ENCODE data around the gene IL20RB. TPM values are rescaled to one million over a fixed set of nuclear protein-coding genes. Genes with fewer than 3 reads are reported as not detected.

Gene IL20RB
- total and polyA plus RNA-seq, 2 of the 4 experiments (the other 2 are of a cell fraction): 0.72 to 0.97 TPM

DNA sequence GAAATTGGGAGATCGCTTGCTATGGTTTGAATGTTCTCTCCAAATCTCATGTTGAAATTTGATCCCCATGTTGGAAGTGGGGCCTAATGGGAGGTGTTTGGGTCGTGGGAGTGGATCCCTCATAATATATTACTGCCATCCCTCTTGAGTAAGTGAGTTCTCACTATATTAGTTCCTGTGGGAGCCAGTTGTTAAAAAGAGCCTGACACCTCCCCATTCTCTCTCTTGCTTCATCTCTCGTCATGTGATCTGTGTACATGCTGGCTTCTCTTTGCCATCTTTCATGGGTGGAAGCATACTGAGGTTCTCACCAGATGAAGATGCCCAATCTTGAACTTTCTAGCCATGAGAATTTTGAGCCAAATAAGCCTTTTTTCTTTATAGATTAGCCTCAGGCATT lies 43.0 kb upstream of the IL20RB start:
- Histone ChIP-seq H3K9me3 (ENCODE audit: control insufficient read depth, insufficient read depth, low read length) (no peaks in the 10 kb centered on the region), H4K8ac (ENCODE audit: low read depth in 2 of 2, low read length in 2 of 2) (no peak overlapping the region), H3K18ac (ENCODE audit: low read depth, low read length) (no peak overlapping the region), H3K4me3 (ENCODE audit: insufficient read depth, low read depth, low read length) (no peak overlapping the region), H3K27me3 (ENCODE audit: control insufficient read depth, insufficient read depth, low read length) (no peaks in the 10 kb centered on the region), H4K91ac (ENCODE audit: insufficient read depth, low read depth, low read length) (no peak overlapping the region), H3K27ac (ENCODE audit: insufficient read depth, low read length) (no peak overlapping the region), H2AK5ac (ENCODE audit: low read depth, low read length) (no peak overlapping the region), H2BK20ac (ENCODE audit: low read depth, low read length) (no peak overlapping the region), H3K4ac (ENCODE audit: low read depth, low read length) (no peak overlapping the region), H2AK9ac (replicated peaks; ENCODE audit: low read depth, low read length, poor library complexity) (no peak overlapping the region), H2AFZ (replicated peaks; ENCODE audit: low read length, poor library complexity) (no peak overlapping the region), H3K56ac (ENCODE audit: extremely low read depth, insufficient read depth, low read length) (no peak overlapping the region), H3K9me1 (ENCODE audit: insufficient read depth, low read length) (peaks cover 5% of the 10 kb centered on the region; the same call in 1 of the 2 replicates), H3K23ac (ENCODE audit: low read depth, low read length) (no peak overlapping the region), H2BK5ac (ENCODE audit: low read depth, low read length, poor library complexity, severe bottlenecking) (no peak overlapping the region), H2BK15ac (ENCODE audit: low read depth, low read length) (no peak overlapping the region), H4K5ac (ENCODE audit: low read depth, low read length) (no peak overlapping the region), H3K79me1 (ENCODE audit: low read depth in 1 of 2, low read length in 2 of 2) (peaks cover 32 to 76% of the 10 kb centered on the region in 2 experiments), H3K4me1 (ENCODE audit: control insufficient read depth, insufficient read depth, low read length) (no peaks in the 10 kb centered on the region), H3K9ac (ENCODE audit: low read depth, low read length) (no peak overlapping the region), H2BK120ac (ENCODE audit: low read depth, low read length) (no peak overlapping the region), H3K4me2 (ENCODE audit: low read depth, low read length) (no peak overlapping the region), H3K14ac (replicated peaks; ENCODE audit: low read depth, low read length) (no peak overlapping the region), H3K36me3 (ENCODE audit: control insufficient read depth, insufficient read depth, low read length) (no peaks in the 10 kb centered on the region), H4K20me1 (ENCODE audit: insufficient read depth, low read length) (peaks cover 29% of the 10 kb centered on the region)
- WGBS, 2 experiments (ENCODE audit: extremely low coverage in 2 of 2, insufficient read length in 1 of 2): no CpG with 5 or more reads among the region's 3 CpGs
- dilution Hi-C loops (cut with HindIII; ENCODE audit: low sequenced_read_pairs, unreplicated experiment): no loop called here
- POLR2A ChIA-PET (ENCODE audit: unreplicated experiment): no interaction called here
- TF ChIP-seq NFE2L2 (IDR thresholded peaks at IDR 0.05; ENCODE audit: low read depth, low read length): no peak
- no peak for TF ChIP-seq MXI1 (IDR thresholded peaks at IDR 0.05; ENCODE audit: borderline replicate concordance, low read depth, low read length)
- TF ChIP-seq CHD1 (IDR thresholded peaks at IDR 0.05; ENCODE audit: low read depth, low read length): no peak
- no peak for TF ChIP-seq SMC3 (IDR thresholded peaks at IDR 0.05; ENCODE audit: low read depth, low read length)
- no peak for TF ChIP-seq RFX5 (IDR thresholded peaks at IDR 0.05; ENCODE audit: low read depth, low read length)
- TF ChIP-seq POLR2A (IDR thresholded peaks at IDR 0.05; ENCODE audit: low read depth, low read length): no peak
- TF ChIP-seq RCOR1 (IDR thresholded peaks at IDR 0.05; ENCODE audit: insufficient replicate concordance, low read length): no peak
- TF ChIP-seq, protein P1, sequence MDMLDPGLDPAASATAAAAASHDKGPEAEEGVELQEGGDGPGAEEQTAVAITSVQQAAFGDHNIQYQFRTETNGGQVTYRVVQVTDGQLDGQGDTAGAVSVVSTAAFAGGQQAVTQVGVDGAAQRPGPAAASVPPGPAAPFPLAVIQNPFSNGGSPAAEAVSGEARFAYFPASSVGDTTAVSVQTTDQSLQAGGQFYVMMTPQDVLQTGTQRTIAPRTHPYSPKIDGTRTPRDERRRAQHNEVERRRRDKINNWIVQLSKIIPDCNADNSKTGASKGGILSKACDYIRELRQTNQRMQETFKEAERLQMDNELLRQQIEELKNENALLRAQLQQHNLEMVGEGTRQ (IDR thresholded peaks at IDR 0.05; ENCODE audit: low read depth, low read length): no peak
- TF ChIP-seq FOS (IDR thresholded peaks at IDR 0.05; ENCODE audit: low read depth, low read length): no peak
- no peak for TF ChIP-seq CEBPB (IDR thresholded peaks at IDR 0.05; ENCODE audit: low read depth, low read length)
- no peak for TF ChIP-seq RAD21 (IDR thresholded peaks at IDR 0.05; ENCODE audit: low read length)
- TF ChIP-seq, protein P2, sequence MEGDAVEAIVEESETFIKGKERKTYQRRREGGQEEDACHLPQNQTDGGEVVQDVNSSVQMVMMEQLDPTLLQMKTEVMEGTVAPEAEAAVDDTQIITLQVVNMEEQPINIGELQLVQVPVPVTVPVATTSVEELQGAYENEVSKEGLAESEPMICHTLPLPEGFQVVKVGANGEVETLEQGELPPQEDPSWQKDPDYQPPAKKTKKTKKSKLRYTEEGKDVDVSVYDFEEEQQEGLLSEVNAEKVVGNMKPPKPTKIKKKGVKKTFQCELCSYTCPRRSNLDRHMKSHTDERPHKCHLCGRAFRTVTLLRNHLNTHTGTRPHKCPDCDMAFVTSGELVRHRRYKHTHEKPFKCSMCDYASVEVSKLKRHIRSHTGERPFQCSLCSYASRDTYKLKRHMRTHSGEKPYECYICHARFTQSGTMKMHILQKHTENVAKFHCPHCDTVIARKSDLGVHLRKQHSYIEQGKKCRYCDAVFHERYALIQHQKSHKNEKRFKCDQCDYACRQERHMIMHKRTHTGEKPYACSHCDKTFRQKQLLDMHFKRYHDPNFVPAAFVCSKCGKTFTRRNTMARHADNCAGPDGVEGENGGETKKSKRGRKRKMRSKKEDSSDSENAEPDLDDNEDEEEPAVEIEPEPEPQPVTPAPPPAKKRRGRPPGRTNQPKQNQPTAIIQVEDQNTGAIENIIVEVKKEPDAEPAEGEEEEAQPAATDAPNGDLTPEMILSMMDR (conservative IDR thresholded peaks at IDR 0.05; ENCODE audit: low read depth, low read length): no peak
- TF ChIP-seq MAZ (IDR thresholded peaks at IDR 0.05; ENCODE audit: borderline replicate concordance, low read depth, low read length): no peak
- no peak for TF ChIP-seq BHLHE40 (IDR thresholded peaks at IDR 0.05; ENCODE audit: low read depth, low read length)
- TF ChIP-seq MAFK (IDR thresholded peaks at IDR 0.05; ENCODE audit: low read depth, low read length): no peak
- TF ChIP-seq, protein P3, sequence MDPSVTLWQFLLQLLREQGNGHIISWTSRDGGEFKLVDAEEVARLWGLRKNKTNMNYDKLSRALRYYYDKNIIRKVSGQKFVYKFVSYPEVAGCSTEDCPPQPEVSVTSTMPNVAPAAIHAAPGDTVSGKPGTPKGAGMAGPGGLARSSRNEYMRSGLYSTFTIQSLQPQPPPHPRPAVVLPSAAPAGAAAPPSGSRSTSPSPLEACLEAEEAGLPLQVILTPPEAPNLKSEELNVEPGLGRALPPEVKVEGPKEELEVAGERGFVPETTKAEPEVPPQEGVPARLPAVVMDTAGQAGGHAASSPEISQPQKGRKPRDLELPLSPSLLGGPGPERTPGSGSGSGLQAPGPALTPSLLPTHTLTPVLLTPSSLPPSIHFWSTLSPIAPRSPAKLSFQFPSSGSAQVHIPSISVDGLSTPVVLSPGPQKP (IDR thresholded peaks at IDR 0.05; ENCODE audit: borderline replicate concordance, low read depth, low read length): no peak
- intact Hi-C loops (cut with micrococcal nuclease): no loop called here
- ATAC-seq (ENCODE audit: low read depth) (no peak), DNase-seq (no peak)
- CTCF ChIA-PET: no interaction called here
- in situ Hi-C loops (cut with MboI; ENCODE audit: low sequenced_read_pairs): no loop called here
- no TSS peak for BruUV-seq (replicated peaks)

Data from IMR-90 (cell line).